A549 (cell line): Measurements from ENCODE around the gene MAPK6.

Experiments used
- ELK1 ChIP-seq: fragments of 150-350 bp; IDR thresholded peaks from 2 replicates; pipeline ENCODE4 v1.6.1; 2014; ENCODE audit warnings: low read depth, mild to moderate bottlenecking, low read length
- POLR2A ChIP-seq: IDR thresholded peaks from 2 replicates; pipeline ENCODE4 v1.6.1; 2012; ENCODE audit warnings: mild to moderate bottlenecking, low read length
- TF ChIP-seq, protein P1 (sequence below): fragments of >200 bp; sonication (Bioruptor Twin); formaldehyde crosslinking; IDR thresholded peaks from 3 replicates; pipeline ENCODE4 v1.5.1; 2016

DNA sequence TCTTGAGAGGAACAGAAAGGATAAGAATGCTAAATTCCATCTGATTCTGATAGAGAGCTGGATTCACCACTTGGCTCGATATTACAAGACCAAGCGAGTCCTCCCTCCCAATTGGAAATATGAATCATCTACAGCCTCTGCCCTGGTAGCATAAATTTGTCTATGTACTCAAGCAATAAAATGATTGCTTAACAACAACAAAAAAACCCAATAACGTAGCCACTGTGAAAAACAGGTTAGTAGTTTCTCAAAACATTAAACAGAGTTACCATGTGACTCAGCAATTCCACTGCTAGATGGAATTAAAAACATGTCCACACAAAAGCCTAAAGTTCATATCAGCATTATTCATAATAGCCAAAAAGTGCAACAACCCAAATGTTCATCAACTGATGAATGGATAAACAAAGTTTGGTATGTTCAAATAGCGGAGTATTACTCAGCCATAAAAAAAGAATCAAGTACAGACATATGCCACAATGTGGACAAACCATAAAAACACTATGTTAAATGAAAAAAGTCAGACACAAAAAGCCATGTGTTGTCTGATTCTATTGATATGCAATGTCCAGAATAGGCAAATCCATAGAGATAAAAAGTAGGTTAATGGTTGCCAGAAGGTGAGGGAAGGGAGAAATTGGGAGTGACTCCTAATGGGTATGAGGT lies 76.7 kb downstream of the MAPK6 start:
- TF ChIP-seq ELK1 (no peak), POLR2A (no peak)
- TF ChIP-seq, protein P1, sequence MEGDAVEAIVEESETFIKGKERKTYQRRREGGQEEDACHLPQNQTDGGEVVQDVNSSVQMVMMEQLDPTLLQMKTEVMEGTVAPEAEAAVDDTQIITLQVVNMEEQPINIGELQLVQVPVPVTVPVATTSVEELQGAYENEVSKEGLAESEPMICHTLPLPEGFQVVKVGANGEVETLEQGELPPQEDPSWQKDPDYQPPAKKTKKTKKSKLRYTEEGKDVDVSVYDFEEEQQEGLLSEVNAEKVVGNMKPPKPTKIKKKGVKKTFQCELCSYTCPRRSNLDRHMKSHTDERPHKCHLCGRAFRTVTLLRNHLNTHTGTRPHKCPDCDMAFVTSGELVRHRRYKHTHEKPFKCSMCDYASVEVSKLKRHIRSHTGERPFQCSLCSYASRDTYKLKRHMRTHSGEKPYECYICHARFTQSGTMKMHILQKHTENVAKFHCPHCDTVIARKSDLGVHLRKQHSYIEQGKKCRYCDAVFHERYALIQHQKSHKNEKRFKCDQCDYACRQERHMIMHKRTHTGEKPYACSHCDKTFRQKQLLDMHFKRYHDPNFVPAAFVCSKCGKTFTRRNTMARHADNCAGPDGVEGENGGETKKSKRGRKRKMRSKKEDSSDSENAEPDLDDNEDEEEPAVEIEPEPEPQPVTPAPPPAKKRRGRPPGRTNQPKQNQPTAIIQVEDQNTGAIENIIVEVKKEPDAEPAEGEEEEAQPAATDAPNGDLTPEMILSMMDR, result no peak
